Measurements from ENCODE around the gene ZCWPW1. TPM values are rescaled to one million over a fixed set of nuclear protein-coding genes. Genes with fewer than 3 reads are reported as not detected.

Gene ZCWPW1
- total and polyA plus RNA-seq, 2 experiments from 2014 or later = 0.59 to 2.7 TPM

DNA sequence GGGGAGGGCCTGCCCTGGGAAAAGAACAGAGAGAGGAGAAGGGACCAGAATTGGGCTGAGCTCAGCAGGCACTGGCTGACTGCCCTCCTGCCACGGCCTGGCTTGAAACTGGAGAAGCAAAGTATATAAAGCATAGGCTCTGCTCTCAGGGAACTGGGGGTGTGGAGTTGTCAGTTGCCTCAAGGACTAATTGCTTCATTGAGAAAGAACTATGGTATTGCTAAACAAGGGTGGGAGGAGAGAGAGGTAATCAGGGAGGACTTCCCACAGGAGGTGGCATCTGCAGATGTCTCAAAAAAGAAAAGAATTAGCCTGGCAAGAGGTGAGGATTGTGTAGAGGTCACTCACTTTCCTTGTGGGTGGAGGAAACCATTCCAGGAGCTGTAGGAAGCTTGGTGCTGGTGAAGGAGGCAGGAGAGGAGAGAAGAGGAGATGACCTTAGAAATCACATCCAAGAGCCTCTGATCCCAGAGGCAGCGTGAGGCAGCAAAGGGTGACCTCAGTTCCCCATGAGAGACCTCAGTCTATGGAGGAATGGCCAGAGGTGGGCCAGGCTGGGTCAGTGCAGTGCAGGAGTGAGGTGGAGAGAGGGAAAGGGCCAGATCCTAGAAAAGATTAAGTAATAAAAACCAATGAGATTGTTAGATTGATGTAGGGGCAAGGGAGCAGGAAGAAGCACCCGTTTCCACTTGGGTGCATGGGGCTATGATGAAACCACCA is 68.2 kb downstream of the ZCWPW1 start:
- Mint-ChIP-seq H3K27me3 (ENCODE audit: insufficient read depth, low read depth, poor library complexity) (peaks cover 8% of the 10 kb centered on the region), H3K4me3 (no peak overlapping the region), H3K36me3 (ENCODE audit: low read depth) (peaks cover 85% of the 10 kb centered on the region), H3K9me3 (no peaks in the 10 kb centered on the region), H3K4me1 (no peaks in the 10 kb centered on the region), H3K27ac (no peak overlapping the region)
- Histone ChIP-seq H3K4me1 (ENCODE audit: insufficient read depth) (no peaks in the 10 kb centered on the region), H3K27me3 (ENCODE audit: insufficient read depth) (no peaks in the 10 kb centered on the region), H3K79me2 (replicated peaks; ENCODE audit: insufficient read depth) (no peaks in the 10 kb centered on the region), H3K36me3 (ENCODE audit: insufficient read depth) (peaks cover 22% of the 10 kb centered on the region), H3F3A (replicated peaks; ENCODE audit: low read depth) (no peaks in the 10 kb centered on the region), H4K20me1 (replicated peaks; ENCODE audit: insufficient read depth) (no peaks in the 10 kb centered on the region; the same call in 1 of the 2 replicates), H2AFZ (no peak overlapping the region), H3K4me3 (no peak overlapping the region), H3K9me2 (ENCODE audit: insufficient read depth) (no peaks in the 10 kb centered on the region), H3K27ac (ENCODE audit: low read depth) (no peak overlapping the region), H3K4me2 (no peak overlapping the region)
- ATAC-seq (no peak), DNase-seq (ENCODE audit: low spot score) (no peak)
- TF ChIP-seq EZH2 (IDR thresholded peaks at IDR 0.05; ENCODE audit: low read depth, unreplicated experiment) = no peak
- TF ChIP-seq EZH2phosphoT487 (IDR thresholded peaks at IDR 0.05; ENCODE audit: unreplicated experiment) = no peak
- TF ChIP-seq, protein P1, sequence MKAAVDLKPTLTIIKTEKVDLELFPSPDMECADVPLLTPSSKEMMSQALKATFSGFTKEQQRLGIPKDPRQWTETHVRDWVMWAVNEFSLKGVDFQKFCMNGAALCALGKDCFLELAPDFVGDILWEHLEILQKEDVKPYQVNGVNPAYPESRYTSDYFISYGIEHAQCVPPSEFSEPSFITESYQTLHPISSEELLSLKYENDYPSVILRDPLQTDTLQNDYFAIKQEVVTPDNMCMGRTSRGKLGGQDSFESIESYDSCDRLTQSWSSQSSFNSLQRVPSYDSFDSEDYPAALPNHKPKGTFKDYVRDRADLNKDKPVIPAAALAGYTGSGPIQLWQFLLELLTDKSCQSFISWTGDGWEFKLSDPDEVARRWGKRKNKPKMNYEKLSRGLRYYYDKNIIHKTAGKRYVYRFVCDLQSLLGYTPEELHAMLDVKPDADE (IDR thresholded peaks at IDR 0.05) = no peak
- TF ChIP-seq STAT1 (IDR thresholded peaks at IDR 0.05; ENCODE audit: unreplicated experiment) = no peak
- no peak for TF ChIP-seq NANOG (IDR thresholded peaks at IDR 0.05; ENCODE audit: borderline replicate concordance)
- TF ChIP-seq ZNF114 (CRISPR knock-in tag; IDR thresholded peaks at IDR 0.05) = no peak

DNA sequence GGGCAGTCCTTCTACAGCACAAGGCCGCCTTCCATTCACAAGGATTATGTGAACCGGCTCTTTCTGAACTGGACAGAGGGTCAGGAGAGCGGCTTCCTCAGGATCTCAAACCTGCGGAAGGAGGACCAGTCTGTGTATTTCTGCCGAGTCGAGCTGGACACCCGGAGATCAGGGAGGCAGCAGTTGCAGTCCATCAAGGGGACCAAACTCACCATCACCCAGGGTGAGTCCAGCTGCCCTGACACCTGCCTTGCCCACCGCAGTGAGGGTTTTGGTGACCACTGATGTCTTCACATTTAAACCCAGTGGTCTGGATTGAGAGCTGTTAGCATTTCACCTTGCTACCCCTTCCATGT is 69.7 kb downstream of the ZCWPW1 start:
- Mint-ChIP-seq H3K27ac (no peak overlapping the region), H3K27me3 (ENCODE audit: insufficient read depth, low read depth, poor library complexity) (peaks cover 6% of the 10 kb centered on the region), H3K9me3 (no peaks in the 10 kb centered on the region), H3K36me3 (ENCODE audit: low read depth) (peaks cover 82% of the 10 kb centered on the region), H3K4me1 (no peaks in the 10 kb centered on the region), H3K4me3 (no peak overlapping the region)
- Histone ChIP-seq H3K27ac (ENCODE audit: low read depth) (no peak overlapping the region), H3K9me2 (ENCODE audit: insufficient read depth) (no peaks in the 10 kb centered on the region), H2AFZ (no peak overlapping the region), H4K20me1 (replicated peaks; ENCODE audit: insufficient read depth) (no peaks in the 10 kb centered on the region; the same call in 1 of the 2 replicates), H3K4me3 (no peak overlapping the region), H3K4me2 (no peak overlapping the region), H3F3A (replicated peaks; ENCODE audit: low read depth) (no peaks in the 10 kb centered on the region), H3K4me1 (ENCODE audit: insufficient read depth) (no peaks in the 10 kb centered on the region), H3K79me2 (replicated peaks; ENCODE audit: insufficient read depth) (no peaks in the 10 kb centered on the region), H3K27me3 (ENCODE audit: insufficient read depth) (no peaks in the 10 kb centered on the region), H3K36me3 (ENCODE audit: insufficient read depth) (peaks cover 31% of the 10 kb centered on the region)
- no peak for ATAC-seq
- DNase-seq (ENCODE audit: low spot score) = no peak
- TF ChIP-seq, protein P1 (IDR thresholded peaks at IDR 0.05) = no peak
- TF ChIP-seq, protein P2, sequence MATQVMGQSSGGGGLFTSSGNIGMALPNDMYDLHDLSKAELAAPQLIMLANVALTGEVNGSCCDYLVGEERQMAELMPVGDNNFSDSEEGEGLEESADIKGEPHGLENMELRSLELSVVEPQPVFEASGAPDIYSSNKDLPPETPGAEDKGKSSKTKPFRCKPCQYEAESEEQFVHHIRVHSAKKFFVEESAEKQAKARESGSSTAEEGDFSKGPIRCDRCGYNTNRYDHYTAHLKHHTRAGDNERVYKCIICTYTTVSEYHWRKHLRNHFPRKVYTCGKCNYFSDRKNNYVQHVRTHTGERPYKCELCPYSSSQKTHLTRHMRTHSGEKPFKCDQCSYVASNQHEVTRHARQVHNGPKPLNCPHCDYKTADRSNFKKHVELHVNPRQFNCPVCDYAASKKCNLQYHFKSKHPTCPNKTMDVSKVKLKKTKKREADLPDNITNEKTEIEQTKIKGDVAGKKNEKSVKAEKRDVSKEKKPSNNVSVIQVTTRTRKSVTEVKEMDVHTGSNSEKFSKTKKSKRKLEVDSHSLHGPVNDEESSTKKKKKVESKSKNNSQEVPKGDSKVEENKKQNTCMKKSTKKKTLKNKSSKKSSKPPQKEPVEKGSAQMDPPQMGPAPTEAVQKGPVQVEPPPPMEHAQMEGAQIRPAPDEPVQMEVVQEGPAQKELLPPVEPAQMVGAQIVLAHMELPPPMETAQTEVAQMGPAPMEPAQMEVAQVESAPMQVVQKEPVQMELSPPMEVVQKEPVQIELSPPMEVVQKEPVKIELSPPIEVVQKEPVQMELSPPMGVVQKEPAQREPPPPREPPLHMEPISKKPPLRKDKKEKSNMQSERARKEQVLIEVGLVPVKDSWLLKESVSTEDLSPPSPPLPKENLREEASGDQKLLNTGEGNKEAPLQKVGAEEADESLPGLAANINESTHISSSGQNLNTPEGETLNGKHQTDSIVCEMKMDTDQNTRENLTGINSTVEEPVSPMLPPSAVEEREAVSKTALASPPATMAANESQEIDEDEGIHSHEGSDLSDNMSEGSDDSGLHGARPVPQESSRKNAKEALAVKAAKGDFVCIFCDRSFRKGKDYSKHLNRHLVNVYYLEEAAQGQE (IDR thresholded peaks at IDR 0.05; ENCODE audit: unreplicated experiment) = no peak
- TF ChIP-seq NANOG (IDR thresholded peaks at IDR 0.05; ENCODE audit: borderline replicate concordance) (no peak), ZNF114 (CRISPR knock-in tag; IDR thresholded peaks at IDR 0.05) (no peak), CREB1 (CRISPR knock-in tag; IDR thresholded peaks at IDR 0.05; ENCODE audit: low read depth) (no peak)
- TF ChIP-seq, protein P3, sequence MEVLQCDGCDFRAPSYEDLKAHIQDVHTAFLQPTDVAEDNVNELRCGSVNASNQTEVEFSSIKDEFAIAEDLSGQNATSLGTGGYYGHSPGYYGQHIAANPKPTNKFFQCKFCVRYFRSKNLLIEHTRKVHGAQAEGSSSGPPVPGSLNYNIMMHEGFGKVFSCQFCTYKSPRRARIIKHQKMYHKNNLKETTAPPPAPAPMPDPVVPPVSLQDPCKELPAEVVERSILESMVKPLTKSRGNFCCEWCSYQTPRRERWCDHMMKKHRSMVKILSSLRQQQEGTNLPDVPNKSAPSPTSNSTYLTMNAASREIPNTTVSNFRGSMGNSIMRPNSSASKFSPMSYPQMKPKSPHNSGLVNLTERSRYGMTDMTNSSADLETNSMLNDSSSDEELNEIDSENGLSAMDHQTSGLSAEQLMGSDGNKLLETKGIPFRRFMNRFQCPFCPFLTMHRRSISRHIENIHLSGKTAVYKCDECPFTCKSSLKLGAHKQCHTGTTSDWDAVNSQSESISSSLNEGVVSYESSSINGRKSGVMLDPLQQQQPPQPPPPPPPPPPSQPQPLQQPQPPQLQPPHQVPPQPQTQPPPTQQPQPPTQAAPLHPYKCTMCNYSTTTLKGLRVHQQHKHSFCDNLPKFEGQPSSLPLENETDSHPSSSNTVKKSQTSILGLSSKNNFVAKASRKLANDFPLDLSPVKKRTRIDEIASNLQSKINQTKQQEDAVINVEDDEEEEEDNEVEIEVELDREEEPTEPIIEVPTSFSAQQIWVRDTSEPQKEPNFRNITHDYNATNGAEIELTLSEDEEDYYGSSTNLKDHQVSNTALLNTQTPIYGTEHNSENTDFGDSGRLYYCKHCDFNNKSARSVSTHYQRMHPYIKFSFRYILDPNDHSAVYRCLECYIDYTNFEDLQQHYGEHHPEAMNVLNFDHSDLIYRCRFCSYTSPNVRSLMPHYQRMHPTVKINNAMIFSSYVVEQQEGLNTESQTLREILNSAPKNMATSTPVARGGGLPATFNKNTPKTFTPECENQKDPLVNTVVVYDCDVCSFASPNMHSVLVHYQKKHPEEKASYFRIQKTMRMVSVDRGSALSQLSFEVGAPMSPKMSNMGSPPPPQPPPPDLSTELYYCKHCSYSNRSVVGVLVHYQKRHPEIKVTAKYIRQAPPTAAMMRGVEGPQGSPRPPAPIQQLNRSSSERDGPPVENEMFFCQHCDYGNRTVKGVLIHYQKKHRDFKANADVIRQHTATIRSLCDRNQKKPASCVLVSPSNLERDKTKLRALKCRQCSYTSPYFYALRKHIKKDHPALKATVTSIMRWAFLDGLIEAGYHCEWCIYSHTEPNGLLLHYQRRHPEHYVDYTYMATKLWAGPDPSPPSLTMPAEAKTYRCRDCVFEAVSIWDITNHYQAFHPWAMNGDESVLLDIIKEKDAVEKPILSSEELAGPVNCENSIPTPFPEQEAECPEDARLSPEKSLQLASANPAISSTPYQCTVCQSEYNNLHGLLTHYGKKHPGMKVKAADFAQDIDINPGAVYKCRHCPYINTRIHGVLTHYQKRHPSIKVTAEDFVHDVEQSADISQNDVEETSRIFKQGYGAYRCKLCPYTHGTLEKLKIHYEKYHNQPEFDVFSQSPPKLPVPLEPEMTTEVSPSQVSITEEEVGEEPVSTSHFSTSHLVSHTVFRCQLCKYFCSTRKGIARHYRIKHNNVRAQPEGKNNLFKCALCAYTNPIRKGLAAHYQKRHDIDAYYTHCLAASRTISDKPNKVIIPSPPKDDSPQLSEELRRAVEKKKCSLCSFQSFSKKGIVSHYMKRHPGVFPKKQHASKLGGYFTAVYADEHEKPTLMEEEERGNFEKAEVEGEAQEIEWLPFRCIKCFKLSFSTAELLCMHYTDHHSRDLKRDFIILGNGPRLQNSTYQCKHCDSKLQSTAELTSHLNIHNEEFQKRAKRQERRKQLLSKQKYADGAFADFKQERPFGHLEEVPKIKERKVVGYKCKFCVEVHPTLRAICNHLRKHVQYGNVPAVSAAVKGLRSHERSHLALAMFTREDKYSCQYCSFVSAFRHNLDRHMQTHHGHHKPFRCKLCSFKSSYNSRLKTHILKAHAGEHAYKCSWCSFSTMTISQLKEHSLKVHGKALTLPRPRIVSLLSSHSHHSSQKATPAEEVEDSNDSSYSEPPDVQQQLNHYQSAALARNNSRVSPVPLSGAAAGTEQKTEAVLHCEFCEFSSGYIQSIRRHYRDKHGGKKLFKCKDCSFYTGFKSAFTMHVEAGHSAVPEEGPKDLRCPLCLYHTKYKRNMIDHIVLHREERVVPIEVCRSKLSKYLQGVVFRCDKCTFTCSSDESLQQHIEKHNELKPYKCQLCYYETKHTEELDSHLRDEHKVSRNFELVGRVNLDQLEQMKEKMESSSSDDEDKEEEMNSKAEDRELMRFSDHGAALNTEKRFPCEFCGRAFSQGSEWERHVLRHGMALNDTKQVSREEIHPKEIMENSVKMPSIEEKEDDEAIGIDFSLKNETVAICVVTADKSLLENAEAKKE (CRISPR knock-in tag; IDR thresholded peaks at IDR 0.05) = no peak

Data from GM23338 (cell line).